Glutamatergic neuron (in vitro differentiated cells): Measurements from ENCODE around the gene RALGPS1. TPM values are rescaled to one million over a fixed set of nuclear protein-coding genes. Genes with fewer than 3 reads are reported as not detected.

ENCODE experiments used
- DNase-seq: peaks from one replicate; pipeline ENCODE4 v3.0.0; 2022
- H3K27ac Mint-ChIP-seq: one replicate; pipeline ENCODE4 v1.8.0; 2020; ENCODE audit warnings: mild to moderate bottlenecking, mixed read lengths, inconsistent platforms; ENCODE audit not compliant: unreplicated experiment
- H3K27me3 Mint-ChIP-seq: one replicate; pipeline ENCODE4 v1.8.0; 2020; ENCODE audit warnings: mild to moderate bottlenecking, moderate library complexity, mixed read lengths, inconsistent platforms; ENCODE audit not compliant: unreplicated experiment
- H3K36me3 Mint-ChIP-seq: one replicate; pipeline ENCODE4 v1.8.0; 2020; ENCODE audit warnings: mild to moderate bottlenecking, mixed read lengths, inconsistent platforms; ENCODE audit not compliant: unreplicated experiment
- H3K4me1 Mint-ChIP-seq: one replicate; pipeline ENCODE4 v1.8.0; 2020; ENCODE audit warnings: mild to moderate bottlenecking, low read depth, mixed read lengths, inconsistent platforms; ENCODE audit not compliant: unreplicated experiment
- H3K4me3 Mint-ChIP-seq: one replicate; pipeline ENCODE4 v1.8.0; 2020; ENCODE audit warnings: mild to moderate bottlenecking, mixed read lengths, inconsistent platforms; ENCODE audit not compliant: unreplicated experiment
- H3K9me3 Mint-ChIP-seq: one replicate; pipeline ENCODE4 v1.8.0; 2020; ENCODE audit warnings: mild to moderate bottlenecking, moderate library complexity, mixed read lengths, inconsistent platforms; ENCODE audit not compliant: unreplicated experiment
- total RNA-seq: library from RNA; stranded (reverse); fragmentation: NEBNext Ultra II Directional; extraction: Animal tissue kit (Norgen Biotek cat#: 25700); gene quantifications from one replicate; pipeline ENCODE4 v1.2.1, GENCODE V29; 2021; ENCODE audit not compliant: unreplicated experiment
- TF ChIP-seq, protein P1 (sequence below): fragments of 200-600 bp; sonication (generic); IDR thresholded peaks from one replicate; pipeline ENCODE4 v1.5.0; 2021; ENCODE audit not compliant: partially characterized antibody, unreplicated experiment

The RALGPS1 gene
- total RNA-seq, 1 donor from 2014 or later = 23.8 TPM

DNA sequence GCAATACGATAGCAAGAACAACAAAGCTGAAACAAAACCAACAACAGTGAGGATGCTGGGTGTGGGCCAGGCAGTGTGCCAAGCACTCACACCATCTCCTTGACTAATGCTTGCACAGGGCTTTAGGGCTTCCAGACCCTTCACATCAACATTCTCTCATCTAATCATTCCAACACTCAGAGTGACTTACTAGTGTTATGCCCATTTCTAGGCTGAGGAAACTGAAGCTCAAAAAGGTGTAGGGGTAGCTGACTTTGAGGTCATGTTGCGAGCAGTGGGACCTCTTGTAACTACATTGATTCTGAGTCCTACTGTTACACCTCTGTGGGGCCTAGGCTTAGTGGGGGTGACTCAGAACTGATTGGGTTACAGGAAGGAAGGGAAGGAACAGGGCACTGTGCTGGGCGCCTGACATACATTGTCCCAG is 198.2 kb downstream of the RALGPS1 start:
- TF ChIP-seq, protein P1, sequence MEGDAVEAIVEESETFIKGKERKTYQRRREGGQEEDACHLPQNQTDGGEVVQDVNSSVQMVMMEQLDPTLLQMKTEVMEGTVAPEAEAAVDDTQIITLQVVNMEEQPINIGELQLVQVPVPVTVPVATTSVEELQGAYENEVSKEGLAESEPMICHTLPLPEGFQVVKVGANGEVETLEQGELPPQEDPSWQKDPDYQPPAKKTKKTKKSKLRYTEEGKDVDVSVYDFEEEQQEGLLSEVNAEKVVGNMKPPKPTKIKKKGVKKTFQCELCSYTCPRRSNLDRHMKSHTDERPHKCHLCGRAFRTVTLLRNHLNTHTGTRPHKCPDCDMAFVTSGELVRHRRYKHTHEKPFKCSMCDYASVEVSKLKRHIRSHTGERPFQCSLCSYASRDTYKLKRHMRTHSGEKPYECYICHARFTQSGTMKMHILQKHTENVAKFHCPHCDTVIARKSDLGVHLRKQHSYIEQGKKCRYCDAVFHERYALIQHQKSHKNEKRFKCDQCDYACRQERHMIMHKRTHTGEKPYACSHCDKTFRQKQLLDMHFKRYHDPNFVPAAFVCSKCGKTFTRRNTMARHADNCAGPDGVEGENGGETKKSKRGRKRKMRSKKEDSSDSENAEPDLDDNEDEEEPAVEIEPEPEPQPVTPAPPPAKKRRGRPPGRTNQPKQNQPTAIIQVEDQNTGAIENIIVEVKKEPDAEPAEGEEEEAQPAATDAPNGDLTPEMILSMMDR = no peak
- no peaks in the 10 kb centered on the region for H3K27me3 Mint-ChIP-seq
- peaks cover 6% of the 10 kb centered on the region for H3K4me1 Mint-ChIP-seq
- H3K36me3 Mint-ChIP-seq = peaks cover 14% of the 10 kb centered on the region
- DNase-seq = no peak
- peaks cover 4% of the 10 kb centered on the region for H3K9me3 Mint-ChIP-seq
- no peak overlapping the region for H3K27ac Mint-ChIP-seq
- no peak overlapping the region for H3K4me3 Mint-ChIP-seq

DNA sequence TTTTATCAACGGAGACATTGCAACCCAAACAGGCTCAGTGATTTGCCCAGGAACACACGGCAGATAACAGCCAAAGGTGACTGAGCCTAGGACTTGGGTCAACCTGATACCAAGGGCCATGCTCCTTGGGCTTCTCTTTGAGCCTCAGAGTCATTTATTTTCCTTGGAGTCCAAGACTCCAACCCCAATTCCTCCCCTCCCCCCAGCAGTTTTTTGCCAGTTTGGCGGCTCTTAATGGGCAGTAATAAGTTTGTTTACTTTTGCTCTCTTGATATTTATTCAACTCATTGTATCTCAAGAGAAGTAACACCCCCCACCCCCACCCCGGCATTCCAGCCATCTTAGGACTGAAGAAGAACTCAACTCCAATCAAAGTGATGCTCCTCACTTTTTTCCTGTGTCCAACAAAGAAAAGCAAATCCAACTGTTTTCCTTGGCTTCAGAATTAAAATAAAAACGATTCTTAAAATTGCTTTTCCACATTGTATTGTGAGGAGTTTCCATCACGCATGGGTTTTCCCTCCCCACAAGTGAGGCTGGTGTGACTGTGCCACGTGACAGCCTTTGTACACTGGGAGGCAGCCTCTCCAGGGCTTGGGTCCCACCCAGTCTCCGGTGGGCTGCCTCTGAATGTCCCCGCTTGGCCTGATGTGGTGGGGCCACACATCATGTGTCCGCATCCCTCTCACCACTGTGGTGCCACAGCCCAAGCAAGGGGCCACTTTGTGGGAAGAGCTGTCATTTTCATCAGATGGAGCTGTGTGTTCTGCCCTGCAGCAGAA is 198.8 kb downstream of the RALGPS1 start:
- H3K36me3 Mint-ChIP-seq = peaks cover 14% of the 10 kb centered on the region
- TF ChIP-seq, protein P1 = no peak
- no peak for DNase-seq
- H3K9me3 Mint-ChIP-seq = peaks cover 4% of the 10 kb centered on the region
- no peaks in the 10 kb centered on the region for H3K27me3 Mint-ChIP-seq
- no peak overlapping the region for H3K27ac Mint-ChIP-seq
- peaks cover 10% of the 10 kb centered on the region for H3K4me1 Mint-ChIP-seq
- H3K4me3 Mint-ChIP-seq = no peak overlapping the region

DNA sequence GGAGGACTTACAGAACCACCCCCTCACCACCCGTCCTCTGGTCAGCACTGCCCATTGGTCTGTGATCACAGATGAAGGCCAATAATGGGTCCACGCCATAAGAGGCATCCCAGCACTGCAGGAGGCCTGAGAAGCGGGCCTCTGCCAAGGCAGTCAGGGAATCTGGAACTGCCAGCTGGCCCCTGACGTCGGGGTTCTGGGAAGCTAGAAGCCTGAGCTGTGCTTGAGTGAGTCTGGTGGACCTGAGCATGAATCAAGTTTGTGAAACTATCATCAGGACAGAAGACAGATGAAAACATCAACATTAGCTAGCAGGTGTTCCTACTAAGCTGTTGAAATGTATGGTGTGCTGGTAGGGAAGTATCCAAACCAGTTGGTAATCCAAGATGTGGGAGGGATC is 200.0 kb downstream of the RALGPS1 start:
- Mint-ChIP-seq H3K27me3 (no peaks in the 10 kb centered on the region), H3K4me1 (peaks cover 18% of the 10 kb centered on the region), H3K27ac (no peak overlapping the region), H3K36me3 (peaks cover 14% of the 10 kb centered on the region), H3K9me3 (peaks cover 2% of the 10 kb centered on the region), H3K4me3 (no peak overlapping the region)
- no peak for DNase-seq
- TF ChIP-seq, protein P1 = no peak

DNA sequence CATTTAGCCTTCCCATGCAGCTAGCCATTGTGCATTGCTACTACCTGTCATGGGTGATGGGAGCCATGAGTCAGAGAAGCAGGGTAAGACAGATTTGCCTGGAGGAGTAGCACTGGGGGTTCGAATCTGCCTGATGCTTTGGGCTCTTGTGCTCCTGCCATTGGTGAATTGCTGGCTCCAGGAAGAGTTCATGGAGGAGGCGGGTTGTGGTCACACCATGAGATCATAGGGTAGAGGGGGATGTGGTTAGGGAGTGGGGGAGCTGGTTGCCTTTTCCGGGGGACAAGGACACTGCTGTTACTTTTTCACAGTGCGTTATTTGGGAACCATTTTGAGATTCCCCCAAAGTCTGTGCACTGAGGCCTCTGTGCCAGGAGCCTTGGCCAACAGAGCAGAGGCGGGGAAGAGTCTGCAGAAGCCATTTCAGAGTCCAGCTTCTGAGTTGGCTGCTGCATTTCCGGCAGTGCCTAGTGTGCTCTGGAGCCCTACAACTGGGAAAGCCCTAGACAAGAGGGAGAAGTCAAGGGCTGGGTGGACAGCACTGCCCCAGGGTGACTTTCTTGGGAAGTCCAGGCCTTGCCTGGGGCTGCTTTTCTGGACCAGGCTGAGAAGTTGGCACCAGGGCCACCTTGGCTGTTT is 201.6 kb downstream of the RALGPS1 start:
- no peak overlapping the region for H3K4me3 Mint-ChIP-seq
- H3K4me1 Mint-ChIP-seq = peaks cover 26% of the 10 kb centered on the region
- H3K27ac Mint-ChIP-seq = no peak overlapping the region
- peaks cover under 1% of the 10 kb centered on the region for H3K27me3 Mint-ChIP-seq
- H3K9me3 Mint-ChIP-seq = peaks cover 1% of the 10 kb centered on the region
- TF ChIP-seq, protein P1 = no peak
- H3K36me3 Mint-ChIP-seq = peaks cover 2% of the 10 kb centered on the region
- DNase-seq = no peak

DNA sequence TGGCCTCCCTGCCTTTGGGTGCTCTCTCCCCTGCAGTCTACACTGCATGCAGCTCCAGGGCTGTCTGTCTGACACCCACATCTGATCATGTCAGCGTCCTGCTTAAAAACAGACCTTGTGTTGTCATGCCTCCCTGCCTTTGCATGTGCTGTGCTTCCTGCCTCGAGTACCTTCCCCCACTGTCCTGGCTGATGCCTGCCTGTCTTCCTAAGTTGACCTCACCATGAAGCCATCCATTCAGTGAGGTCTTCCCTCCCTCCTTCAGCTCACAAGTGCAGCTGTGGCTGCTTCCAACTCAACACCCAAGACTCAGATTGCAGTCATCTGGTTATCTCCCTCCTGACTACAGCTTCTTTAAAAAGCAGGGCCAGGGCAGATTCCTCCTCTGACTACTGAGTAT is 202.4 kb downstream of the RALGPS1 start:
- DNase-seq = no peak
- H3K9me3 Mint-ChIP-seq = peaks cover 4% of the 10 kb centered on the region
- TF ChIP-seq, protein P1 = no peak
- no peaks in the 10 kb centered on the region for H3K36me3 Mint-ChIP-seq
- peaks cover 32% of the 10 kb centered on the region for H3K4me1 Mint-ChIP-seq
- H3K4me3 Mint-ChIP-seq = peak overlapping the region; percentile 10
- H3K27ac Mint-ChIP-seq = no peak overlapping the region
- H3K27me3 Mint-ChIP-seq = peaks cover 2% of the 10 kb centered on the region
